CD4-positive, alpha-beta T cell (primary cell): ENCODE measurements around the gene ZNF493. TPM values are rescaled to one million over a fixed set of nuclear protein-coding genes. Genes with fewer than 3 reads are reported as not detected.
A peak's percentile ranks its signal among the peaks of the same experiment; 100 is the strongest.

Experiments used
- ATAC-seq: fragments of 200-7000 bp; cut with Tn5 transposase; one replicate; pipeline ENCODE4 v1.10.0; 2022; ENCODE audit warnings: mild to moderate bottlenecking; ENCODE audit not compliant: poor library complexity
- CTCF ChIA-PET: fragments of 350-600 bp; sonication (Branson Sonifier 250); formaldehyde crosslinking; loops from one replicate; lab custom pipeline; 2021; ENCODE audit warnings: antibody characterized with exemption, inconsistent platforms; lab: Charles Lee
- POLR2A ChIA-PET: fragments of 350-600 bp; sonication (Branson Sonifier 250); formaldehyde crosslinking; loops from one replicate; lab custom pipeline; 2021; ENCODE audit warnings: antibody characterized with exemption, inconsistent platforms; lab: Charles Lee
- DNase-seq, 14 experiments: peaks; one replicate each; pipeline ENCODE4 v3.0.0-alpha.2; 2013 to 2020; ENCODE audit warnings: mixed read lengths in 2 of 14
- H3K27ac ChIP-seq, 2 donors: one replicate each; pipeline versions ENCODE4 v1.5.1 to v1.7.0; 2013; ENCODE audit warnings: low read length in 2 of 2, low read depth in 1 of 2, mild to moderate bottlenecking in 1 of 2
- H3K27me3 ChIP-seq, 2 experiments: 1 replicate in 1 of 2; 2 replicates in 1 of 2; pipeline versions ENCODE4 v1.6.1 to v1.7.0; 2013; ENCODE audit warnings: low read length in 2 of 2, control low read depth in 1 of 2, mild to moderate bottlenecking in 1 of 2, moderate library complexity in 1 of 2; ENCODE audit not compliant: insufficient read depth in 2 of 2, control insufficient read depth in 1 of 2
- H3K36me3 ChIP-seq: one replicate; pipeline ENCODE4 v1.6.1; 2013; ENCODE audit warnings: low read length, control low read depth; ENCODE audit not compliant: insufficient read depth
- H3K4me1 ChIP-seq: one replicate; pipeline ENCODE4 v1.6.1; 2013; ENCODE audit warnings: low read length, control low read depth; ENCODE audit not compliant: insufficient read depth
- H3K4me3 ChIP-seq: one replicate; pipeline ENCODE4 v1.5.1; 2013; ENCODE audit warnings: mild to moderate bottlenecking, low read length, moderate library complexity
- H3K9me3 ChIP-seq, 2 experiments: 1 replicate in 1 of 2; 2 replicates in 1 of 2; pipeline versions ENCODE4 v1.6.1 to v1.7.0; 2013; ENCODE audit warnings: low read length in 2 of 2, mild to moderate bottlenecking in 2 of 2, control low read depth in 1 of 2, moderate library complexity in 1 of 2; ENCODE audit not compliant: control insufficient read depth in 1 of 2, insufficient read depth in 1 of 2
- H3K27ac Mint-ChIP-seq: one replicate; pipeline ENCODE4 v1.8.0; 2020; ENCODE audit warnings: mixed read lengths
- H3K27me3 Mint-ChIP-seq: one replicate; pipeline ENCODE4 v1.8.0; 2021; ENCODE audit warnings: mixed read lengths
- H3K36me3 Mint-ChIP-seq: one replicate; pipeline ENCODE4 v1.8.0; 2021; ENCODE audit warnings: low read depth, mixed read lengths
- H3K4me1 Mint-ChIP-seq: one replicate; pipeline ENCODE4 v1.8.0; 2021; ENCODE audit warnings: low read depth, mixed read lengths
- H3K4me3 Mint-ChIP-seq: one replicate; pipeline ENCODE4 v1.8.0; 2020; ENCODE audit warnings: mild to moderate bottlenecking, mixed read lengths
- H3K9me3 Mint-ChIP-seq: one replicate; pipeline ENCODE4 v1.8.0; 2020; ENCODE audit warnings: mixed read lengths
- intact Hi-C, 2 experiments: fragments of 100-400 bp; cut with DNase I in 1 of 2; cut with micrococcal nuclease in 1 of 2; formaldehyde crosslinking; loops; one replicate each; pipeline versions ENCODE4 v1.15.1 to v1.9.0; 2023 to 2025; cut with DNase I, micrococcal nuclease
- total RNA-seq, 174 experiments: library from RNA in 2 of 174; stranded (reverse) in 2 of 174; gene quantifications; one replicate each; pipeline ENCODE4 v1.2.3 and lab custom pipeline; 2021 to 2026
- TF ChIP-seq, protein P1 (sequence below): fragments of 200-600 bp; IDR thresholded peaks from one replicate; pipeline ENCODE4 v1.8.0; 2022; ENCODE audit warnings: antibody characterized with exemption, mild to moderate bottlenecking

ZNF493 gene
- total RNA-seq, 2 experiments from 2014 or later = 39.5 to 41.2 TPM

GRCh38 chr19:21396121-21396520, 812 bp upstream of the ZNF493 start:
- H3K4me1 Mint-ChIP-seq = peaks cover 38% of the 10 kb centered on the region
- peaks cover 63% of the 10 kb centered on the region for H3K36me3 Mint-ChIP-seq
- ChIA-PET POLR2A (interaction anchor here (0.6 to 2.4 kb wide), 17 partner anchors 10 to 1495 kb away, joined by 3 to 48 read pairs (median 5); partner anchors contain the start of genes ZNF429, ZNF43, ZNF430 and ZNF431), CTCF (no interaction called here)
- Histone ChIP-seq H3K27me3 (no peaks in the 10 kb centered on the region), H3K27ac (no peak overlapping the region), H3K4me1 (peaks cover 14% of the 10 kb centered on the region), H3K36me3 (peaks cover 14% of the 10 kb centered on the region), H3K4me3 (no peak overlapping the region), H3K9me3 (peaks cover 4 to 21% of the 10 kb centered on the region in 2 experiments)
- H3K4me3 Mint-ChIP-seq = no peak overlapping the region
- intact Hi-C loops = loop anchor here (2.0 to 10.0 kb wide), 6 partner anchors 37 to 1351 kb away; partner anchors contain the start of genes ZNF738 (in 2 of the 2), ZNF429 (in 1 of the 2) and ZNF708 (in 1 of the 2)
- no peak for ATAC-seq
- no peaks in the 10 kb centered on the region for H3K27me3 Mint-ChIP-seq
- H3K27ac Mint-ChIP-seq = no peak overlapping the region
- H3K9me3 Mint-ChIP-seq = peaks cover 7% of the 10 kb centered on the region
- TF ChIP-seq, protein P1, sequence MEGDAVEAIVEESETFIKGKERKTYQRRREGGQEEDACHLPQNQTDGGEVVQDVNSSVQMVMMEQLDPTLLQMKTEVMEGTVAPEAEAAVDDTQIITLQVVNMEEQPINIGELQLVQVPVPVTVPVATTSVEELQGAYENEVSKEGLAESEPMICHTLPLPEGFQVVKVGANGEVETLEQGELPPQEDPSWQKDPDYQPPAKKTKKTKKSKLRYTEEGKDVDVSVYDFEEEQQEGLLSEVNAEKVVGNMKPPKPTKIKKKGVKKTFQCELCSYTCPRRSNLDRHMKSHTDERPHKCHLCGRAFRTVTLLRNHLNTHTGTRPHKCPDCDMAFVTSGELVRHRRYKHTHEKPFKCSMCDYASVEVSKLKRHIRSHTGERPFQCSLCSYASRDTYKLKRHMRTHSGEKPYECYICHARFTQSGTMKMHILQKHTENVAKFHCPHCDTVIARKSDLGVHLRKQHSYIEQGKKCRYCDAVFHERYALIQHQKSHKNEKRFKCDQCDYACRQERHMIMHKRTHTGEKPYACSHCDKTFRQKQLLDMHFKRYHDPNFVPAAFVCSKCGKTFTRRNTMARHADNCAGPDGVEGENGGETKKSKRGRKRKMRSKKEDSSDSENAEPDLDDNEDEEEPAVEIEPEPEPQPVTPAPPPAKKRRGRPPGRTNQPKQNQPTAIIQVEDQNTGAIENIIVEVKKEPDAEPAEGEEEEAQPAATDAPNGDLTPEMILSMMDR = no peak
- no peak for DNase-seq

DNA sequence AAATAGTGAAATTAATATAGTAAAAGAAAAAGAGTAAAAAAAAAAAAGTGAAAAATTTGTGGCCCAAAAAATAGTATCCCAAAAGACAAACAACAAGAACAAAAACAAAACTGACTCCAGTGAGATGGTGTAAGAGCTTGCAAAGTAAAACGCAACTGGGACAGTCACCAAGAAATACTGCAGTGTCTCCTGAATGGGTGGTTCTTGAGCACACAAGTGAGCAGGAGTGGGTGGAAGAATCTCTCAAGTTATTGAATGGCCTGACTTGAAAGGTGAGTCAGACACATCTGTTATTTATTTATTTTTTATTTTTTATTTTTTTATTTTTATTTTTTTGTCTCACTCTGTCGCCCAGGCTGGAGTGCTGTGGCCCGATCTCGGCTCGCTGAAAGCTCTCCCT, 1.9 kb downstream of the ZNF493 start:
- H3K36me3 ChIP-seq = peaks cover 28% of the 10 kb centered on the region
- no peak for DNase-seq
- peaks cover 69% of the 10 kb centered on the region for H3K36me3 Mint-ChIP-seq
- intact Hi-C loops = loop anchor here (5.0 to 10.0 kb wide), 4 partner anchors 42 to 1354 kb away; partner anchors contain the start of genes ZNF429 (in 1 of the 2), ZNF708 (in 1 of the 2) and ZNF738 (in 1 of the 2)
- no peak for ATAC-seq
- H3K9me3 Mint-ChIP-seq = no peaks in the 10 kb centered on the region
- no peaks in the 10 kb centered on the region for H3K27me3 Mint-ChIP-seq
- H3K4me1 Mint-ChIP-seq = peaks cover 60% of the 10 kb centered on the region
- TF ChIP-seq, protein P1 = no peak
- no peak overlapping the region for H3K27ac Mint-ChIP-seq
- H3K4me3 Mint-ChIP-seq = peak overlapping the region; percentile 76
- ChIA-PET CTCF (no interaction called here), POLR2A (interaction anchor here (2.8 kb wide), 1 partner anchor 70 kb away, joined by 13 read pairs; the partner anchor contains the start of gene ZNF708)
- H3K4me1 ChIP-seq = peaks cover 14% of the 10 kb centered on the region
- no peaks in the 10 kb centered on the region for H3K27me3 ChIP-seq
- no peak overlapping the region for H3K27ac ChIP-seq
- peaks cover 7 to 27% of the 10 kb centered on the region in 2 experiments for H3K9me3 ChIP-seq
- no peak overlapping the region for H3K4me3 ChIP-seq

GRCh38 chr19:21402303-21402985, 5.5 kb downstream of the ZNF493 start:
- POLR2A ChIA-PET = no interaction called here
- Mint-ChIP-seq H3K4me1 (peaks cover 53% of the 10 kb centered on the region), H3K36me3 (peaks cover 93% of the 10 kb centered on the region), H3K9me3 (peaks cover 3% of the 10 kb centered on the region), H3K4me3 (peak overlapping the region; percentile 25), H3K27ac (no peak overlapping the region), H3K27me3 (no peaks in the 10 kb centered on the region)
- CTCF ChIA-PET = no interaction called here
- Histone ChIP-seq H3K4me1 (peaks cover 7% of the 10 kb centered on the region), H3K27ac (no peak overlapping the region), H3K36me3 (peaks cover 52% of the 10 kb centered on the region), H3K4me3 (no peak overlapping the region), H3K9me3 (peaks cover 15 to 23% of the 10 kb centered on the region in 2 experiments), H3K27me3 (no peaks in the 10 kb centered on the region)
- intact Hi-C loops = loop anchor here in 1 of 2 experiments (2.0 kb wide), 1 partner anchor 42 kb away; no protein-coding TSS in a partner anchor
- DNase-seq (no peak), ATAC-seq (no peak)
- TF ChIP-seq, protein P1 = no peak
